Activated T-cell treated with anti-CD3 and anti-CD28 coated beads, Interleukin-2, amount 50 U/mL, for 1 hour (primary cell): ENCODE results near the gene NR1I3.

Source experiments
- DNase-seq: peaks from one replicate; pipeline ENCODE4 v3.0.0-alpha.2; 2020

Gene NR1I3

GRCh38 chr1:161193561-161194235, 44.3 kb downstream of the NR1I3 start:
- no peak for DNase-seq

GRCh38 chr1:161192476-161193465, 45.2 kb downstream of the NR1I3 start:
- DNase-seq: peak; percentile 64

DNA sequence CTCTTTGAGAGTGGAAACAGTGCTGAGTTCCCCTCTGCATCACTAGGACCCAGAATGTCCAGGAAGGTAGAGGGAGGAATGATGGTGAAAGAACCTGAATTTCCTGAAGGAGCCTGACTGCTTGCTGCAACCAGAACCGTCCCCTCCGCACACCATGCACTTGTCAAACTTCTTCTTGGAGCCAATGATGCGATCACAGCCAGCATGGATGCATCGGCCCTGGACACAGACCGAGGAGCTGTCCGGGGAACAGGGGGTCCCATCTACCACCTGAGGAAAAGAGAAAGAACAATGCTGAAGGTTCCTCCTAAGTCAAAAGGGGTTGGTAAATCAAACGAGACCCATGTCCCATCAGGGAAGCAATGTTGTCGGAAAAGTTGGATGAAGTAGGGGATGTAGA, 46.0 kb downstream of the NR1I3 start:
- DNase-seq: no peak

DNA sequence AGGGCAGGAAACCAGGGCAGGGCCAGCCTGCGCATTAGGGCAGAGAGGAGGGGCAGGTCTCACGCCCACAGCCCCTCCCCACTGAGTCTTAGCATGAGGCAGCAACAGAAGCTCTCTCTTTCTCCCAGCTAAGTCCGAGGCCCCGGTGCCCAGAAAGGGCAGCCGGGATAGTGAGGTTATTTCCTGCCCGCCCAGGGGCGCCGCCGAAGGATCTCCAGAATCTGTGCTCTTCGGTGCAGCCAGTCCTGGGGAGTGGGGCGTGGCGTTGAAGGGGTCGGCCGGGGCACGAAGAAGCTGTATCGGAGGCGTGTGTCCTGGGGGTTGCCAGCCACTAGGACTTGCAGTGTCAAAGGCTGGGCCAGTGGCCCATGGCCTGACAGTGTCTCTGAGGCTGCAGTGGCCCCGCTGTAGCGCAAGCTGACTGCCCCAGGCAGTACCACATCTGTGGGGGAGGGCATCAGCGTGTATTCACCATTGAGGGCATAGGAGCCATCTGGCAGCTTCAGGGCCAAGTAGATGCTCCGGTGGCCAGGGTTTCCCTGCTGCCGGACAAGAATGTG, 47.0 kb downstream of the NR1I3 start:
- no peak for DNase-seq

- DNase-seq: no peak
Measured at GRCh38 chr1:161189036-161189435, 49.0 kb downstream of the NR1I3 start.

GRCh38 chr1:161188381-161188780, 49.6 kb downstream of the NR1I3 start:
- no peak for DNase-seq

GRCh38 chr1:161187311-161187710, 50.7 kb downstream of the NR1I3 start:
- no peak for DNase-seq

GRCh38 chr1:161185732-161186311, 52.2 kb downstream of the NR1I3 start:
- DNase-seq: no peak

DNA sequence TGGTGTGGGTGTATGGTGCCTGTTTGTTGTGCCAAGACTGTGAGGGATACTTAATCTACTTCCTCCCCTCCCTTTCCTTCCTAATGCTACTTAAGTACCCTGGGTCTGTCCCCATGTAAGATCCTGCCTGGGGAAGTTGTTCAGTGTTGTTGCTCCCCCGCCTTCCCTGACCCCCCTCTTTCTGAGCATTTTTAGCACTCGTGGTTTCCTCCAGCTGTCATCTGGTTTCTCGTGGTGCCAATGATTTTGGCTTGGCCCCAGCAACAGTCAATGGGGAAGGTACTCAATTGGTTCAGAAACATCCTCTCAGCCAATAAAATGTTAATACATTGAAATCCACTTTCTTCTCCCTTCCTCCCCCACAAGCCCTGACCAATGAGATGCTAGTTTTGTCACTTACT, 52.7 kb downstream of the NR1I3 start:
- DNase-seq: peak; percentile 66

DNA sequence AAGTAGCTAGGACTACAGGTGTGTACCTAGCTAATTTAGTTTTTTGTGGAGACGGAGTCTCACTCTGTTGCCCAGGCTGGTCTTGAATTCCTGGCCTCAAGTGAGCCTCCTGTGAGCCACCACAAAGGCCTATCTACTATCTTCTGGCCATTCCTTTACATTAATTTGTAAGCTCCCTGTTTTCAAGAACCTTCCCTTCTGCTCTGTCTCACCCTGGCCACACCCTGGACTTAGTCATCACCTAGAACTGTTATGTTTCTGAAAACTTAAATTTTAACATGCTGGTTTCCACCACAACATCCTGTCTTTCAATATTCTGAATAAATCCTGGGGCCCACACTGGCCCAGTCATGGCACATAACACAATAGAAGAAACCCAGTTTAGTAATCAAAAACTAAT, 55.8 kb downstream of the NR1I3 start:
- peak; percentile 50 for DNase-seq

- DNase-seq: no peak
Measured at GRCh38 chr1:161180639-161181038, 57.4 kb downstream of the NR1I3 start.

GRCh38 chr1:161179698-161180097, 58.3 kb downstream of the NR1I3 start:
- no peak for DNase-seq
